Measurements from ENCODE around the gene ARHGAP33.

GRCh38 chr19:35740423-35741202 lies 34.8 kb upstream of the ARHGAP33 start:
- TF ChIP-seq, protein P1, sequence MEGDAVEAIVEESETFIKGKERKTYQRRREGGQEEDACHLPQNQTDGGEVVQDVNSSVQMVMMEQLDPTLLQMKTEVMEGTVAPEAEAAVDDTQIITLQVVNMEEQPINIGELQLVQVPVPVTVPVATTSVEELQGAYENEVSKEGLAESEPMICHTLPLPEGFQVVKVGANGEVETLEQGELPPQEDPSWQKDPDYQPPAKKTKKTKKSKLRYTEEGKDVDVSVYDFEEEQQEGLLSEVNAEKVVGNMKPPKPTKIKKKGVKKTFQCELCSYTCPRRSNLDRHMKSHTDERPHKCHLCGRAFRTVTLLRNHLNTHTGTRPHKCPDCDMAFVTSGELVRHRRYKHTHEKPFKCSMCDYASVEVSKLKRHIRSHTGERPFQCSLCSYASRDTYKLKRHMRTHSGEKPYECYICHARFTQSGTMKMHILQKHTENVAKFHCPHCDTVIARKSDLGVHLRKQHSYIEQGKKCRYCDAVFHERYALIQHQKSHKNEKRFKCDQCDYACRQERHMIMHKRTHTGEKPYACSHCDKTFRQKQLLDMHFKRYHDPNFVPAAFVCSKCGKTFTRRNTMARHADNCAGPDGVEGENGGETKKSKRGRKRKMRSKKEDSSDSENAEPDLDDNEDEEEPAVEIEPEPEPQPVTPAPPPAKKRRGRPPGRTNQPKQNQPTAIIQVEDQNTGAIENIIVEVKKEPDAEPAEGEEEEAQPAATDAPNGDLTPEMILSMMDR (IDR thresholded peaks at IDR 0.05; ENCODE audit: low read depth, low read length): peak; percentile 40
- TF ChIP-seq EZH2phosphoT487 (IDR thresholded peaks at IDR 0.05; ENCODE audit: low read depth): no peak

All from OCI-LY3 (cell line).